Hindlimb muscle (tissue), 1 donor: ENCODE results near the gene DDN. TPM values are rescaled to one million over a fixed set of nuclear protein-coding genes. Genes with fewer than 3 reads are reported as not detected.

Experiments used
- DNase-seq: peaks from one replicate; pipeline ENCODE4 v3.0.0-alpha.2; 2013
- polyA plus RNA-seq: library from polyadenylated mRNA; unstranded; fragments of 120-200 nt; gene quantifications from one replicate; pipeline ENCODE4 v1.2.1, GENCODE V29; 2013; ENCODE audit not compliant: insufficient read length

The DDN gene
- polyA plus RNA-seq, 1 donor = 32.5 TPM

DNA sequence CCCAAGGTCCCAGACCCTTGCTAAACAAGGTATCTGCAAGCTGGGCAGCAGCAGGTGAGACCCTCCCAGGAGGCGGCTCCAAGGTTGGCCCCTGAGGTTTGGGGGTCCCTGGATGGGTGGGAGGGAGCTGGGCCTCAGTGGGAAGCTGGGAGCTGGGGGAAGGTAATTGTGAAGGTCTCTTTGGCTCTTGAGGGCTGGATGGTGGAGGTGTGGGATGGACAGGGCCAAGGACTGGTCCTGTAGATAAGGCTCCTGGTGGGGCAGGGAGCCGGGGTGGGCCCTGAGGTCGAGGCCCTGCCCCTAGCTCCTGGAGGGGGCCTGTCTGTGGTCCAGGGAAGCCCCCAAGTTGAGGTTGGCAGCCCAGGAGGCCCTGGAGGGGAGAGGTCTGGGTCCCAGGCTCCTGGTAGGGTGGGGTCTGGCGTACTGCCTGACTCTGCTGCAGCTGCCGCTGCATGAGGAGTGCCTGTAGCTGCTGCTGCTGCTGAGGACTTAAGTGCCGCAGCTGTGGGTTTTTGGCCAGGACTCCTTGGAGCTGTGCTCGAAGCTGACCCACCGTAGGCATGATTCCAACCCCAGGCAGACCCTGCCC lies 32.5 kb upstream of the DDN start:
- peak; percentile 43 for DNase-seq

GRCh38 chr12:49030714-49031572 lies 31.8 kb upstream of the DDN start:
- DNase-seq = no peak

- no peak for DNase-seq
Measured at GRCh38 chr12:49030119-49030518, 30.9 kb upstream of the DDN start.

DNA sequence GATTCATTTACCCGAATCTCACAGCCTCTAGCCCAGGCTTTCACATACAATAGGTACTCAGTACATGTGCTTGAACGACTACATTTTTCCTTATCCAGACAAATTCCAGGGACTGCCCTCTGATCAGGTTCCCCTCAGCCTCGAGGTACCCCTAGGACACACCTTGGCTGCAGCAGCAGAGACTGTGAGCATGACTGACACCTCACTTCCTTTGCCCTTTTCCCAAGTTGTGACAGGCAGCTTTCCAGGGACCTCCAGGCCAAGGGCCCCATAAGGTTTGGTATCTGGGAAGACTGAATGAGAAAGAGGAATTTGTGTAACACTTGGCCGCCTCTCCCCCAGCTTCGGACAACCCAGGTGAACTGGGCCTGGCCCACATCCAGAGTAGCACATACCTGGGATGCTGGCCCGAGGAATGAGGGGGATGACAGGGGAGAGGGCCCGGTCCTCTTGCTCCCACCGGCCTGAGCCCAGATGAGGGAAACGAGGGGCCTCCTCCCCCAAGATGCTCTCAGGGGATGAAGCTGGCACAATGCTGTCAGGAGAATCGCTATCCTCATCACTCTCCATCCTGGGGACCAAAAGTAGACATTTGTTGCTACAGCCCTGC lies 29.6 kb upstream of the DDN start:
- DNase-seq = no peak

- no peak for DNase-seq
Measured at GRCh38 chr12:49027846-49028555, 28.8 kb upstream of the DDN start.

GRCh38 chr12:49026678-49027480 lies 27.7 kb upstream of the DDN start:
- no peak for DNase-seq

GRCh38 chr12:49026101-49026500 lies 26.9 kb upstream of the DDN start:
- no peak for DNase-seq

GRCh38 chr12:49025463-49025862 lies 26.3 kb upstream of the DDN start:
- DNase-seq = no peak

- no peak for DNase-seq
Measured at GRCh38 chr12:49024543-49024942, 25.4 kb upstream of the DDN start.

DNA sequence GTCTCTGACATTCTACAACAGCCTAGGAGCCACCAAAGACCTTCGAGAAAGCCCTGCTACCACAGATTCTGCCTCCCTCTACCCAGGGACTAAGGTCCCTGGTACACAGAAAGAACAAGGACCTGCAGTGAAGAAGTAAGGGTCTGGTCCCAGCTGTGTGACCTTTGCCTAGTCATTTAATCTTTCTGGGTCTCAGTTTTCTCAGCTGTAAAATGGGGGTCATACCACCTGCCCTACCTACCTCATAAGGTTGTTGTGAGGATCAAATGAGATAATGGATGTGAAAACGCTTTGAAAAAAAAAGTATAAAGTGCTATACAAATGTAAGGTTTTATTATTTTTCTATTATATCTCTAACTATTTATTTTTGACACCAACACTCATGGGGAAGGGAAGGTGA lies 24.6 kb upstream of the DDN start:
- no peak for DNase-seq

- no peak for DNase-seq
Measured at GRCh38 chr12:49022558-49023178, 23.5 kb upstream of the DDN start.

DNA sequence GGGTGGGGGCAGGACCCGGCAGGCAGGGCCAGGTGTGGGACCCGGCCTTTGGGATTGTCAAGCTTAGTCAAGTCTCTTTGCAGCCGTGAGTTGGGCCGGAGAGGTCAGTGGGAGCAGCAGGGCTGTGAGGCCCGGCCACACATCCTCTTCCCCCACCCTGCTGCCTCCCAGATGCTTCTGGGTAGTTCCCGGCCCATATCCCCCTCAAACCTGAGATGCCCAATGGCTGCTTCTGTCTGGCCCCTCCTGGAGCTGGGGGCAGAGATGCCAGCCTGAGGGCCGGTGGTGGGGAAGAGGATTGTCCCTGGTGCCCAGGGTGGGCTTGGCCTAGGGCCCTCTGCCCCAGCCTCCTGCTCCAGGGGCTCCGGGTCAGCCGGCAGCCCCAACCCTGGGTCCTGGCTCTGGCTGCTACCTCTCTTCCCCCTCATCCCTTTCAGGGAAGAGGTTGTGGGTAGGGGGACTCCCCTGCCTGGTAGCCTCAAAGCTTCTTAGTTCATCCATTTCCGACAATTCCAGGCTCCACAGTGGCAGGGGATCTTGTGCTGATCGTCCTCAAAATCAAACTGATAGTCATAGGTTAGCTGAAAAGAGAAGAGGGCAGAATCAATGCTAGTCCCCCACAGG lies 22.2 kb upstream of the DDN start:
- DNase-seq = no peak

- no peak for DNase-seq
Measured at GRCh38 chr12:49020441-49020840, 21.3 kb upstream of the DDN start.

- DNase-seq = no peak
Measured at GRCh38 chr12:49019443-49020324, 20.5 kb upstream of the DDN start.

DNA sequence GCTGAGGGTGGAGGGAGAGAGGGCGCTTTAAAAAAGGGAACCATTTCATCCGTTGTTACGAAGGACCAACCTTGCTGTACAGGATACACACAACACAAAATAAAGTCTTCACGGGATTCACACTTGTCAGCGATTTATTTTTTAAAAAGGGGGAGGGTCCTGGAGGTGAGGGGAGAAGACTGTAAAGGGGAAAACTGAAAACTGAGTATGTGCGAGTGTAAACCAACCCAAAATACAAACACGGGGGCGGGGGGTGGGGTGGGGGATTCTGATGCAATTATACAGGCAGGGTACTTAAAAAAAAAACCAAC lies 19.9 kb upstream of the DDN start:
- DNase-seq = no peak

GRCh38 chr12:49018261-49019119 lies 19.3 kb upstream of the DDN start, which contains the start of gene PRKAG1:
TSS of gene PRKAG1 (minus strand) at chr12:49018776. CDS start at chr12:49018740, 36 bp downstream.
- DNase-seq = peak; percentile 99

- no peak for DNase-seq
Measured at GRCh38 chr12:49017891-49018260, 18.7 kb upstream of the DDN start.

- DNase-seq = no peak
Measured at GRCh38 chr12:49015196-49015595, 16.0 kb upstream of the DDN start.

DNA sequence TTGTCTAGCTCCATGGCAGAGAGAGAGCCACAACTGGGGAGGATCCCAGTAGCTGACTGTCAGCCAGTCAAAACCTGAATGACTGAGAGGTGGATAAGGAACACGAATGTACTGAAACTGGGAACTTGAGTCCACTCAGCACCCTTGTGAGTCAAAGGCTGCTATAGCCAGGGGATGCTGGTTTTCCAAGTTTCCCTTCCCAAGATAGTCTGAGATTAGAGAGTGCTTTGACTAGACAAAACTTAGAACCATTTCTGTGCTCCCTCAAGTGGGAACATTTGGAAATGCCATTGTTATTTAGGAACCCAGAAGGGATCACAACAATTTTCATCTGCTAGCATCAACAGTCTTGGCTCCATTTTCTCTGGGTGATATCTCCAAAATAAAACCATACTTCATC lies 15.4 kb upstream of the DDN start:
- DNase-seq = no peak
